IMR-90 (cell line): ENCODE measurements around the gene FEZ2.

ENCODE experiments used
- BHLHE40 ChIP-seq: fragments of 150-350 bp; IDR thresholded peaks from 2 replicates; pipeline ENCODE4 v1.6.1; 2016; ENCODE audit warnings: mild to moderate bottlenecking, low read depth, low read length
- CTCF ChIP-seq: conservative IDR thresholded peaks from 2 replicates; pipeline ENCODE4 v1.5.1; 2012; ENCODE audit warnings: mild to moderate bottlenecking, low read depth, low read length, improper control_type of control experiment
- FOS ChIP-seq: fragments of 150-350 bp; IDR thresholded peaks from 2 replicates; pipeline ENCODE4 v1.6.1; 2016; ENCODE audit warnings: low read depth, low read length
- POLR2A ChIP-seq: IDR thresholded peaks from 2 replicates; pipeline ENCODE4 v1.6.1; 2012; ENCODE audit warnings: mild to moderate bottlenecking, low read depth, low read length

DNA sequence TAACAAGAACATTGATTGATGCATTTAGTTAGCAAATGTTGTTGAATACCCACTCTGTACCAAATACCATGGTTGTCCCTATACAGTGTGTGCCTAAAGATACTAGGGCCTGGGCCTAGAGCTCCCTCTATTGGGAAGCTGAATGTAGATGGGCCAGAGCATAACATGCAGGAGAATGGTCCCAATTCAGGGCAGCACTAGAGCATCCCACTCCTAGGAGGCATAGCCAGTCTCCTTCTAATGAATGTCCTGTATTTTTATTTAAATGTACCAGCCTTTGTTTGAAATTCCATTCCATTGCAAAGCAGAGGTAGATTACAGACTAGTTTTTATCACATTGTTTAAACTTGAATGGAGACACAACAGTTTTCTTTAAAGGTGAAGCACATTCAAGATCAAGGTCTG, 90.6 kb downstream of the FEZ2 start:
- TF ChIP-seq BHLHE40 (no peak), CTCF (peak; percentile 69), FOS (no peak), POLR2A (no peak)
